Embryonic facial prominence (tissue), 1 donor: ENCODE results near the gene NEK7.

Experiments used
- DNase-seq: peaks from one replicate; pipeline ENCODE4 v3.0.0-alpha.2; 2016; ENCODE audit errors: extremely low spot score

The NEK7 gene

DNA sequence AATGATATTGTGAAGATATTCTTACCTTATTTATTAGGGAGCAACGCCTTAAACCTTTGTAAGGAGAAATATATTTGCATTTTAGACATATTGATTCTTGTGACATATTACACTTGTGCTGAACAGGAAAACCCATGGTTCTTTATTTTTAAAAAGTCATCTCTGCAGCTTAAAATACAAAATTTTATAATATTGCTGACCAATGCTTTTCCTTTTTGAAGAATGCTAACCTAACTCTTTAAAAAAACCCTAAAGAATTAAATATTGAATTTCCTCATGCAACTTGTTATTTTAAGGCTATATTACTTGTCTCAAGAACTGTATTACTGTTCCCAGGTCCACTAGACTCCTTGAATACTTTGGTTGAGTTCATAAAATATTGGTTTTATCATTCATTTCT lies 99.0 kb downstream of the NEK7 start:
- no peak for DNase-seq

GRCh38 chr1:198258491-198258890 lies 101.7 kb downstream of the NEK7 start:
- DNase-seq = no peak

DNA sequence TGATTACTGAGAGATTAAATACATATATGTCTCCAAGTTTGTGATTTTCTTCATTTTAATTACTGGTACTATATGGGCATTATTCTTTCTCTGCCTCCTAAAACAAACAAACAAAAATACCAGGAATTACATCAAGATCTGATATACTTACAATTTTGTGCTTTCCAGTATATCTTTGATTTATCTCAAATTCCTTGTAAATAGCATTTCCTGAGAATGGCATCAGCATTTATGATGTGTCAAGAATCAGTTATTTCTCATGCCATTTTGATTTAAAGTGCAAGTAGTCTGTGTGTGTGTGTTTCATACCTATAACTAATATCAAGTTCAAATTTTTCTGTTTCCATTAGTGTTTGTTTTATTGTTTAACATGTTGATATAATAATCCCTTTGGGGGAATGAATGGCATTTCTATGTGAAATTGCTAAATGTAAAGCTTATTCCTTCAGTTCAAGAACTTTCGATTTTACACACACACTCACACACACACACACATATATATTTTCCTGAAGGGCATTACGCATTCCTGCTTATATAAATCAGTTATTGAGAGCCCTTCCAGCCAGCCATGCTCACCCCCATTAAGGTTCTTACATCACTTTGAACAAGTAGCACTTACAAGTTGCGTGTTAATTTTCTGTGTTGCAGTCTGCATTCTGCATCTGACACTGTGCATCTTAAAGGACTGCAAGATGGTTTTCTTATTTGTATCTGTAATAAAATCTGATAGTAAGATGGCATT lies 102.7 kb downstream of the NEK7 start:
- DNase-seq = no peak

GRCh38 chr1:198261886-198262285 lies 105.1 kb downstream of the NEK7 start:
- no peak for DNase-seq

GRCh38 chr1:198263186-198263585 lies 106.4 kb downstream of the NEK7 start:
- DNase-seq = no peak

DNA sequence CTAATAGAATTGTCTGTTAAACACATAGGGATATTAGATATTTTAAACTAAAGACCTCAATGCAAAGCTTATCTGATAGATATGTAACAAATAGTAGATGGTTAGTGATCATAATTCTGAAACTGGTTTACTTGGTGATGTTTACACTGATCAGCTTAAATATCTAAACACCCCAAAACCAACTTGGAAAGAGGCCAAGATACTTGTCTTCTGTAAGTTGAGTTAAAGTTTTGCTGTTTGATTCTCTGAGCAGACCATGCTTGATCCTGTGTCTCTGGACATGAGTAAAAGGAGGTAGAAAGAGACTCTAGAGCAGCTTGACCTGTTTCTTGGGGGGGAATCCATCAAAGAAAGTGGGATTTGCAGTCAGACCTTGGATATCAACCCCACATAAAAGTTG lies 107.5 kb downstream of the NEK7 start:
- DNase-seq = no peak

DNA sequence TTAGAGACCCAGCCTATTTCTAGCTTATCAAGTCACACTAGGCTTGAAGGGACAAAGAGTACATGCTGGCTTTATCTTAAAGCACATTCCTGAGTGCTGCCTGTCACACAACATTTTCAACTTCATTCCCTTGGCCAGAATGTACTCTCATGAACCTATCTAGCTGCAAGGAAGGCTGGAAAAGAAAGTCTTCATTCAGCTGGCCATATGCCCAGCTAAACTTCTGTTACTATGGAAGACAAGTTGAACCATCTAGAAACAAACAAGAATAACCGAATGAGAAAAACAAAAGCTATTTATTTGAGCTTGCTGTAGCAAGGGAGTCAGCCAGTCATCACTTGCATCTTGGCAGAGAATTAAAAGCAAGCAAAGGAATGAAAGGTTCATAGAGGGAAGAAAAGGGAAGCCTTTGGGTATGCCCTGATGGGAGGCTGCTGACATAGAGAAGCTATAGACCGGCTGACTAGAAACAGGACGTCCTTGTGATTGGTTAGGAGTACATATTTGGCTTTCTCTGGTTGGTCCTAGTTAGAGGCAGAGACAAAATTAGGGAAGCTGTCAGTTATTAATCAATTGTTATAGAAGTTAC lies 108.4 kb downstream of the NEK7 start:
- DNase-seq = no peak

- no peak for DNase-seq
These were observed 110.3 kb downstream of the NEK7 start for GRCh38 chr1:198267056-198267455.

DNA sequence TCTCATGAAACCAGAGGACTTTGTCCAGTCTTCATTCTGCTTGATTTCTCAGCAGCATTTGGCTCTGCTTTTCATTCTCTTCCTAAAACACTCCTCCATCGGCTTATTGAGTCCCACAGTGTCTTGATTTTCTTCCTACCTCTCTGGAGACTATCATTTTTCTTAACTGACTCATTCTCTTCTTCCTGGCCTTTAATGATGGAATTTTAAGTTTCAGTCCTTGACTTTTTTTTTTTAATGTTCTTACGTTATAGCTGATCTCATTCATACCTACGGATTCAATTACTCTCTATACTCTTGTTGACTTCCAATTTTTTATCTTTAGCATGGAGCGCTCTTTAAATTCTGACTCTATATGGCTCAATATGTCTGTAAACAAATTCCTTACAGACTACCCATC lies 111.1 kb downstream of the NEK7 start:
- no peak for DNase-seq

DNA sequence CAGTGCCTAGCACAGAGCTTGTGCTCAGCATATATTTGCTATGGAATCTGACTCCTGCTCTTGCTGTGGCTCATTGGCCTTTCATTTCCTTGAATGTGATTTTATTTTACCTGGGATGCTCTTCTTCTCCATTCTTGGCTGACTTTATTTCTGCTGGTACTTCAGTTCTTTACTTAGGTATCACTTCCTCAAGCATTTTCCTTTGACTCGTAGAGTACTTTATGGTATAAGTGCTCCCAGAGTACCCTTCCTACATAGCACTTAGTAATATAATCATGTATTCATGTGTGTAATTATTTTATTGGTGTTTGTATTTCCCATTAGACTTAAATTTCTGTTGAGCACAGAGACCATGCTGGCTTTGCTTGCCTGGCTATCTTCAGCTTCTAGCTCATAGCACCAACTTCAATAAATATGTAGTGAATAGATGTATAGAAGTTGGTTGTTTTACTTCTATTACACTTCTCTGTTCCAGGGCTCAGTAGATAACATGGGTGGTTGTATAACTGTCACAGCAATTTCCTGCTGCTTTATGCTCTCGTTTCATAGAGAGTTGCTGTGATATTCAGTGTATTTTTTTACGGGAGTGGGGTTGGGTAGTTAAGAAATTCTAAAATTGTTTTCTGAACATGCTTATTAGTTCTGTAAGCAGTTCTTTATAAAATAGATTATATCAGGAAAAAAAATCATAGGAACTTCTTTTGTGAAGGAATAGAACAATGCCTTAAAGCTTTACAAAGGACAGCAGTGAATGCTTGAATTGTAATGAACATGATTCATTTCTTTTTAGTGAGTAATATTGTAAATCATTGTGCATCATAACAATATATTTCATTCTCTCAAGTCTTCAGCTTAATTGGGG lies 112.2 kb downstream of the NEK7 start:
- DNase-seq = no peak

DNA sequence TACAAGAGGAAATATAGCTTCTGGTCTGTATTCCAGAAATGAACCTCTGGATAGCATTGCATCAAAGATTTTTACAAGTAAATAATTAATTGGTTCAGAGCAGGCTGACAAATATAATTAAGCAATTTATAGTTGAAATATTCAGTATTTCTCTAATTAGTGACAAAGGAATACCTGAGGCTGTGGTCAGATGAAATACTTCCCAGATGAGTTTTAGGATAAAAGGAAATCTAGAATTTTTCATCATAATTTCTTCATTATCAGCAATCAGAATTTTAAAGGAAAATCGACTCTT lies 112.8 kb downstream of the NEK7 start:
- DNase-seq = no peak

GRCh38 chr1:198270273-198270828 lies 113.6 kb downstream of the NEK7 start:
- no peak for DNase-seq

- DNase-seq = no peak
These were observed 114.7 kb downstream of the NEK7 start for GRCh38 chr1:198271467-198271866.

DNA sequence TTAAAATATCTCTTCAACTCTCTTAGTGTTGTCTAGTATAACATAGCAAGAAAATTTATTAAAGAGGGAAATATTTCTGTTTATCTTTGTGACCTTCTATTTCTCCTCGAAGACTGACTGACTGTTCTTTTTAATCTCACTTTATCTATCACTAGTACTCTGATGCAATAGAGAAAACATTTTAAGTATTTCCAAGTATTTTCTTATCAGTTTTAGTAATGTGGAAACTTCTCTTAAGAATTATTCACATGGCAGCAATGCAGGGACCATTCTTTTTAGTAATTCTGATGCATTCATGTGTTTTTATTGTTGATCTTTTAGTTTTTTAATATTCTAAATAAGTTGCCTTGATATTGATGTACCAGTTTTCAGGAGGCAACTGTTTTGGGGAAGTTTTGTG lies 115.7 kb downstream of the NEK7 start:
- DNase-seq = no peak

DNA sequence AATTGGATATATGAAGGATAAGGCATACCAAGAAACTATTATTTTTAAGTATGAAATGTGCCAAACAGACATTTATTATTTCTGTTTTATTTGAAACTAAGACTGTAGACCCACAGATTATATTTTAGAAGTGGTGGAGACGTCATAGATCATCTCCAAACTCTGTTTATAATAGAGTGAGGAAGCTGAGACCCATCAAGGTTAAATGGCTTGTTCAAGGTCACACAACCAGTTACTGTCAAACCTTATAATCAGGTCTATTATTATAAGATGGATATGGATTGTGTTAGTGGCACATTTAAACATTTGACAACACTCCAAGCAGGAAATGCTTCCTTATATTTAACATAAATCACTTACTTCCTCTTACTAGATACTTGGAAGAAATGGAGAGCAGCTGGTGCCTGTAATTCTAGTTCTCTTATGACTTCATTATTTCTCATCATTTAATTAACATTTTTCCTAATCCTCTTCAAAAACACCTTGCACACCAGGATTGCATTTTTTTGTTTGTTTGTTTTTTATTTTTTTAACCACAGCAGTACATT lies 117.0 kb downstream of the NEK7 start:
- no peak for DNase-seq

GRCh38 chr1:198275597-198275996 lies 118.8 kb downstream of the NEK7 start:
- DNase-seq = no peak

DNA sequence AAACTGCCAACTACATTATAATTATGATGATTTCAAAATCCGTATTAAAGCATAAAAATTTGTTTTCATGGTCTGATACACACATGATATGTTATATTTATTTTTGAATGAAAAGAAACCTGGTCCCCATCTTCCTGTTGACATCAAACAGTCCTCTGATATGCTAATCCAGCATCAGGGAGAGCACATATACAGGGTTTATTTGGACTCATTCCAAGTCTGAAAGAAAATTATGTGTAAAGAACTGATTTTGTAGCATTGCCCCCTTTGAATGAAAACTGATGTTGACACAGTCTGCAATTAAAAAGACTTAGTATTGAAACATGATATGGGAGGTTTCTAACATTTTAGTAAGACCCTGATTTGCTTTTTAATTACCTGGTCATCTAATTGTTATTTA lies 119.4 kb downstream of the NEK7 start:
- no peak for DNase-seq

DNA sequence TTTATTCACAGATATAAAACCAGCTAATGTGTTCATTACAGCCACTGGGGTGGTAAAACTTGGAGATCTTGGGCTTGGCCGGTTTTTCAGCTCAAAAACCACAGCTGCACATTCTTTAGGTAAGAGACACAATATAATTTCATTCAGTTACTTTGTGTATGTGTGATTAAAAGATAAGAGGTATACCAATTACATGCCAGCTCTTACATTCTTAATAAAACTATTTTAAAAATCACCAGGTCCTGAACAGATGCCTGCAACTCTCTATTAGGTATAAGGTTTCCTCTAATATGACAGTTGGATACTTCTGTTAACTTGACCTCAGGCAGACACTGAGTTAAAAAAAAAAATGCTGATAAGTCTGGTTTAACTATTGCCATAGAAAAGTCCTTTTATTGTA lies 122.1 kb downstream of the NEK7 start:
- no peak for DNase-seq

DNA sequence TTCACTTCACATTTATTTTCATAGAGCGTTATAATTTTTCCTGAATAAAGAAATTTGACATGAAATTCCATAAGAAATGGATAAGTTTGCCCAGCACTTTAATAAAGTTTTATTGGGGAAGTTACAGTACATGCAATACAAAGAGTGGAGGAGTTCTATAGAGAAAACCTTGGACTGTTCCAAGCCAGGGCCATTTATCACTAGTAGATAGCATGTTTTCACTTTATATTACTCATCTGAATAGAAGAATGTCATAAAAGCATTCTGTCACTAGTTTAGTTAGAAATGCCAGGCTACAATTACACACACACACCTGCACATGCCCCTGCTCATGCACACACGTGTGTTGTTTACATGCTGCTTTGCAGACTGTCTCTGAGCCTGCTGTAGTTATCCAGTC lies 123.3 kb downstream of the NEK7 start:
- no peak for DNase-seq

- no peak for DNase-seq
These were observed 125.1 kb downstream of the NEK7 start for GRCh38 chr1:198281911-198282310.

DNA sequence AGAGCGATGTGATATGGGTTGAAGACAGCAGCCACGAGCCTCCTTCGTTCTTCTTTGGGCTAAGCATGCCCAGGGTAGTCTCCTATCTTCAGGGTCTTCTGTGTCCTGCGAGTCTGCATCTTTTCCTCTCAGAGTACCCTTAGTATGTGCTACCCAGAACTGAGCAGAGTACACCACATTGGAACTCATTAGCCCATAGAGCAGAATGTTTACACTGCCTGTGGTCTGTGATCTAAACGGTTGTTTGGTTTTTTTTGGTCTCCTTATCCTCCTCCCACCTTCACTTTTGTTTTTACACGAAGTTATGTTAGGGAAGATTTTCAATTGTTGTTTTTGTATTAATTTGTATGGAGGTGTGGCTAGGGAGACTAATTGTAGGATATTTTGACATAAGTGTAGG lies 126.4 kb downstream of the NEK7 start:
- DNase-seq = no peak

DNA sequence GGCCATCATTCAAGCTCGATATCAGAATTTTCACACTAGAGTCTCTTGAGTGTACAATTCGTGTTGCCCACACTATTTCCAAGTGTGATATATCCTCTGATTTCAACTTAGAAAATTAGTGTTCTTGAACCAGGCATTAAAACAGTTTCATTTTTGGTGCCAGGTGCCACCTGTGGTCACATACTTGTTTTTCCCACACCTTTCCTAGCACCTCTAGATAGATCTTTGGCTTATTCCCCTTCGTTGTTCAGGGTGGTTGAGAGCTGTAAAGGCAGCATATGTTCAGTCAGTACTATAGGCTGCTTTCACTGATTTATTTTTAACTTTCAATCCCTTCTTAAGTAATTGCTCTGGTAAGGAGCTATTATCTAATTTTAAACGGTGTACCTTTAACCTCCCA lies 131.1 kb downstream of the NEK7 start:
- no peak for DNase-seq
